Measurements from ENCODE around the gene RARRES2. TPM values are rescaled to one million over a fixed set of nuclear protein-coding genes. Genes with fewer than 3 reads are reported as not detected.

Gene RARRES2
- total RNA-seq, 1 experiment from 2014 or later = 60.9 TPM

DNA sequence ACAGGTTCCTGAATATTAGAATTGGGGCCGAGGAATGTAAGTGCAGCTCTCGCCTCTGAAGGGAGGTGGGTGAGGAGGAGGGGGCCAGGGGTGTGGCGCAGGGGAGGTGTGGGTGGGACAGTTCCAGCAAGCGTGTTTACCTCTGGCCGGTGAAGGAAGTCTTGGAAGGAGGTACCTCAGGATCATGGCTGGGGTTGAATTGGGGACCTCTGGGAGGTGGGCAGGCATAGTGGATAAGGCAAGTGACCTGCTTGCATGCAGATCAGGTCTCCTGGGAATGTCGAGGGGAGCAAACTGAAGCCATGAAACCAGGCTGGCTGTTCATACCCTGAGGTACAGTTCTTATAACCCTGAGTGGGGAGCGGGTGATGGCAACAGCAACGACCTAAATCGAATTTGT lies 39.7 kb upstream of the RARRES2 start:
- no peaks in the 10 kb centered on the region for H3K9me3 Mint-ChIP-seq
- Histone ChIP-seq H3K27ac (ENCODE audit: insufficient read length, low read depth, low read length) (no peak overlapping the region), H3K79me2 (ENCODE audit: insufficient read depth, low read length) (peaks cover 9% of the 10 kb centered on the region; the same call in 1 of the 2 replicates), H2BK20ac (ENCODE audit: low read depth, low read length, poor library complexity, severe bottlenecking) (no peak overlapping the region), H3K9me3 (ENCODE audit: control insufficient read depth, low read depth, low read length) (no peaks in the 10 kb centered on the region), H3K4me2 (ENCODE audit: insufficient read depth, insufficient read length, low read length) (peak overlapping the region; percentile 83), H2AFZ (ENCODE audit: low read length) (no peak overlapping the region), H4K91ac (ENCODE audit: insufficient read length, low read depth, low read length) (no peak overlapping the region), H3K27me3 (ENCODE audit: insufficient read depth, low read length) (no peaks in the 10 kb centered on the region), H2BK120ac (ENCODE audit: low read depth, low read length, poor library complexity, severe bottlenecking) (no peak overlapping the region), H3K23me2 (ENCODE audit: insufficient read length, low read depth, low read length, poor library complexity, severe bottlenecking) (peaks cover 11% of the 10 kb centered on the region), H2BK5ac (ENCODE audit: insufficient read length, low read length) (no peak overlapping the region), H3K9ac (ENCODE audit: extremely low read depth, insufficient read length, low read length) (no peak overlapping the region), H2AK5ac (ENCODE audit: insufficient read length, low read length) (no peak overlapping the region), H3K79me1 (ENCODE audit: insufficient read depth, low read depth, low read length, poor library complexity, severe bottlenecking) (no peaks in the 10 kb centered on the region), H3K23ac (ENCODE audit: insufficient read length, low read depth, low read length) (no peak overlapping the region), H3K4ac (ENCODE audit: low read depth, low read length) (no peak overlapping the region), H3K14ac (ENCODE audit: insufficient read depth, low read length) (no peak overlapping the region), H2BK15ac (ENCODE audit: low read depth, low read length) (no peak overlapping the region), H2BK12ac (ENCODE audit: insufficient read length, low read depth, low read length) (no peak overlapping the region), H3K4me1 (ENCODE audit: insufficient read depth, low read length) (peaks cover 22% of the 10 kb centered on the region), H3T11ph (ENCODE audit: low read length) (no peak overlapping the region), H4K20me1 (ENCODE audit: control insufficient read depth, insufficient read depth, insufficient read length) (no peaks in the 10 kb centered on the region), H4K8ac (replicated peaks; ENCODE audit: insufficient read length, low read depth, low read length) (no peak overlapping the region), H3K56ac (ENCODE audit: insufficient read length, low read depth, low read length) (no peak overlapping the region), H3K18ac (ENCODE audit: insufficient read length, low read depth, low read length) (no peak overlapping the region), H4K5ac (ENCODE audit: insufficient read length, low read depth, low read length) (no peak overlapping the region)
- no peaks in the 10 kb centered on the region for H3K27me3 Mint-ChIP-seq (ENCODE audit: low read depth)
- no CpG with 5 or more reads among the region's 9 CpGs for WGBS (ENCODE audit: extremely low coverage, insufficient read length, low lambda C conversion rate)
- H3K4me3 Mint-ChIP-seq = peak overlapping the region; percentile 87 to 95
- peaks cover 3 to 13% (median 11%) of the 10 kb centered on the region in 3 experiments; a peak in 5 of 7 replicates for H3K36me3 Mint-ChIP-seq (ENCODE audit: insufficient read depth in 1 of 3, low read depth in 3 of 3)
- peaks cover 77 to 85% of the 10 kb centered on the region in 2 experiments for H3K4me1 Mint-ChIP-seq
- H3K27ac Mint-ChIP-seq = peak overlapping the region; percentile 73 to 89 (median 82); a peak in 4 of 7 replicates
- no peak for DNase-seq
- TF ChIP-seq, protein P1, sequence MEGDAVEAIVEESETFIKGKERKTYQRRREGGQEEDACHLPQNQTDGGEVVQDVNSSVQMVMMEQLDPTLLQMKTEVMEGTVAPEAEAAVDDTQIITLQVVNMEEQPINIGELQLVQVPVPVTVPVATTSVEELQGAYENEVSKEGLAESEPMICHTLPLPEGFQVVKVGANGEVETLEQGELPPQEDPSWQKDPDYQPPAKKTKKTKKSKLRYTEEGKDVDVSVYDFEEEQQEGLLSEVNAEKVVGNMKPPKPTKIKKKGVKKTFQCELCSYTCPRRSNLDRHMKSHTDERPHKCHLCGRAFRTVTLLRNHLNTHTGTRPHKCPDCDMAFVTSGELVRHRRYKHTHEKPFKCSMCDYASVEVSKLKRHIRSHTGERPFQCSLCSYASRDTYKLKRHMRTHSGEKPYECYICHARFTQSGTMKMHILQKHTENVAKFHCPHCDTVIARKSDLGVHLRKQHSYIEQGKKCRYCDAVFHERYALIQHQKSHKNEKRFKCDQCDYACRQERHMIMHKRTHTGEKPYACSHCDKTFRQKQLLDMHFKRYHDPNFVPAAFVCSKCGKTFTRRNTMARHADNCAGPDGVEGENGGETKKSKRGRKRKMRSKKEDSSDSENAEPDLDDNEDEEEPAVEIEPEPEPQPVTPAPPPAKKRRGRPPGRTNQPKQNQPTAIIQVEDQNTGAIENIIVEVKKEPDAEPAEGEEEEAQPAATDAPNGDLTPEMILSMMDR (conservative IDR thresholded peaks at IDR 0.05) = no peak
